Transverse colon (tissue), 4 donors: Measurements from ENCODE around the gene CMKLR1. TPM values are rescaled to one million over a fixed set of nuclear protein-coding genes. Genes with fewer than 3 reads are reported as not detected.

Experiments used
- DNase-seq: peaks from one replicate; pipeline ENCODE4 v3.0.0-alpha.2; 2019
- H3K27ac ChIP-seq, 4 donors: fragments of 200-600 bp; sonication (generic); 2 replicates each; pipeline ENCODE4 v1.5.1; 2016 to 2018; ENCODE audit warnings: inconsistent platforms in 4 of 4
- H3K27me3 ChIP-seq: fragments of 200-600 bp; sonication (generic); 2 replicates; pipeline ENCODE4 v1.5.1; 2017; ENCODE audit warnings: inconsistent platforms
- H3K36me3 ChIP-seq, 4 donors: fragments of 200-600 bp; sonication (generic); 2 replicates each; pipeline ENCODE4 v1.5.1; 2017 to 2019; ENCODE audit warnings: inconsistent platforms in 4 of 4
- H3K4me1 ChIP-seq, 4 donors: fragments of 200-600 bp; sonication (generic); 2 replicates each; pipeline ENCODE4 v1.5.1; 2017 to 2020; ENCODE audit warnings: inconsistent platforms in 4 of 4
- H3K4me3 ChIP-seq, 4 donors: fragments of 200-600 bp; sonication (generic); 1 replicate in 1 of 4; 2 replicates in 3 of 4; pipeline versions ENCODE4 v1.5.1 to v1.6.1; 2017 to 2019; ENCODE audit warnings: inconsistent platforms in 4 of 4
- H3K9me3 ChIP-seq, 2 donors: fragments of 200-600 bp; sonication (generic); 2 replicates each; pipeline ENCODE4 v1.5.1; 2017 to 2019; ENCODE audit warnings: inconsistent platforms in 2 of 2
- CTCF ChIP-seq, 5 experiments: fragments of 200-600 bp in 3 of 5; fragments of 450-650 bp in 2 of 5; sonication (generic) in 3 of 5; IDR thresholded peaks; 1 replicate in 2 of 5; 2 replicates in 3 of 5; pipeline ENCODE4 v1.5.1; 2016 to 2017; ENCODE audit warnings: antibody characterized with exemption in 5 of 5, inconsistent platforms in 3 of 5, mild to moderate bottlenecking in 2 of 5, moderate library complexity in 1 of 5
- EP300 ChIP-seq: sonication (generic); formaldehyde crosslinking; IDR thresholded peaks from one replicate; pipeline ENCODE4 v1.6.1; 2017; ENCODE audit warnings: antibody characterized with exemption, low read depth
- POLR2A ChIP-seq: fragments of 450-650 bp; IDR thresholded peaks from one replicate; pipeline ENCODE4 v1.6.1; 2016; ENCODE audit warnings: antibody characterized with exemption, mild to moderate bottlenecking, moderate library complexity
- POLR2AphosphoS5 ChIP-seq, 3 donors: sonication (generic); formaldehyde crosslinking; IDR thresholded peaks; one replicate each; pipeline ENCODE4 v1.6.1; 2016; ENCODE audit warnings: antibody characterized with exemption in 3 of 3
- WGBS, 2 donors: methylation state at CpG; one replicate each; pipeline ENCODE4 v1.1.5; 2018; ENCODE audit warnings: low coverage in 1 of 2; 5-methylcytosine and 5-hydroxymethylcytosine counted together
- in situ Hi-C, 4 donors: fragments of 200-750 bp; cut with MboI; loops; one replicate each; pipeline versions ENCODE4 v1.15.0 to v1.15.1; 2017; ENCODE audit warnings: low sequenced_read_pairs in 3 of 4, low pct_ligation_motif_present in 1 of 4, low pct_unique_long_range_greater_than_20kb in 1 of 4
- intact Hi-C: fragments of 100-400 bp; cut with DNase I; formaldehyde crosslinking; loops from one replicate; pipeline ENCODE4 v1.15.1; 2023; ENCODE audit warnings: low total_unique reads
- total RNA-seq, 4 donors: library from RNA; depleted of rRNA; stranded (reverse); fragments of >200 nt; gene quantifications; one replicate each; pipeline ENCODE4 v1.1.0, GENCODE V29; 2016

The CMKLR1 gene
- total RNA-seq, 4 donors from 2014 or later: 4.2 to 13.5 (median 4.5) TPM

DNA sequence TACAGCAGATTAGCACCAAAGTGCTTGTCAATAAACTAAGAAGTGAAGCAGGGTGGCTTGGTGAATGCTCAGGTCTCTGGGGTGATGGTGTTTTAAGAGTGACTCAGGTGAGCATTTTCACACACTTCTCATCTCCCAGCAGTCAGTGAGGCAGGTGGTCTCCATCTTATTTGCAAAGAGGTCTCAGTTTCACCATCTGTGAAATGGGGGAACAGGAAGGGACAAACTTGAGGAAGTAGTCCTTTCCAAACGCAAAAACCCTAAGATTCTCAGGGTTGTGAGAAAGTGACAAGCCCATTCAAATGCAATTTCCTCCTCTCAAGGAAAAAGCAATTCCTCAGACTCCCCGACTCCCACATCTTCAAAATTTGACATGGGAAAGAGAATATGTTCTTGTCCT lies 54.1 kb downstream of the CMKLR1 start:
- Histone ChIP-seq H3K36me3 (no peaks in the 10 kb centered on the region), H3K4me3 (no peak overlapping the region), H3K27me3 (no peaks in the 10 kb centered on the region), H3K27ac (no peak overlapping the region), H3K4me1 (no peaks in the 10 kb centered on the region), H3K9me3 (no peaks in the 10 kb centered on the region)
- in situ Hi-C loops: no loop called here
- DNase-seq: no peak
- WGBS, 2 donors: 29 to 39% methylated on average over 1 to 2 of the region's 2 CpGs
- TF ChIP-seq EP300 (no peak), CTCF (IDR thresholded peaks at IDR 0.05) (no peak), POLR2A (no peak), POLR2AphosphoS5 (IDR thresholded peaks at IDR 0.05) (no peak)
- intact Hi-C loops: no loop called here

- no peaks in the 10 kb centered on the region for H3K27me3 ChIP-seq
- no peaks in the 10 kb centered on the region for H3K36me3 ChIP-seq
- DNase-seq: no peak
- H3K4me1 ChIP-seq: no peaks in the 10 kb centered on the region
- no peak overlapping the region for H3K4me3 ChIP-seq
- H3K27ac ChIP-seq: no peak overlapping the region
- in situ Hi-C loops: no loop called here
- no peaks in the 10 kb centered on the region for H3K9me3 ChIP-seq
- 56 to 58% methylated on average over 3 to 7 of the region's 7 CpGs for WGBS, 2 donors
- no peak for TF ChIP-seq POLR2A
- TF ChIP-seq POLR2AphosphoS5 (IDR thresholded peaks at IDR 0.05): no peak
- TF ChIP-seq CTCF (IDR thresholded peaks at IDR 0.05): no peak
- TF ChIP-seq EP300: no peak
- intact Hi-C loops: no loop called here
These were observed 54.9 kb downstream of the CMKLR1 start for GRCh38 chr12:108284163-108284562.

DNA sequence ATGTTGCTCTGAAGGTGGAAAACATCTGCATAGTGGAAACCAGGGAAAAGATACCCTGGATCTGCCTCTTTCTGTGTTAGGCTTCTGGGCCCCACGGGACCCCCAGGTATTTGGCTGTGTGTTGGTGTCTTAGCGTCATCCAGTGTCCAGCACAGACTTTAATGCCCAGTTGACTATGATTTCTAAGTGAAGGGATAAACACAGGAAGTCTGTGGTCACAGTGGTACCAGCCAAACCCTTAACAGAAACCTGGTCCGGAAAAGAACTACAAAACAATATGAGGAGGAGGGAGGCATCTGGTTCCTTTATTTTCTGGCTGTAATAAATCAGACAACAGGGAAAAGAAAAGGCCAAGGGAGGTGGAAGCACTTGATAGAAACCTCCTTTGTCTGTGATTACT lies 56.4 kb downstream of the CMKLR1 start:
- no peaks in the 10 kb centered on the region for H3K36me3 ChIP-seq
- H3K27me3 ChIP-seq: no peaks in the 10 kb centered on the region
- no peaks in the 10 kb centered on the region for H3K9me3 ChIP-seq
- WGBS, 2 donors: 44 to 53% methylated on average over 3 of the region's 3 CpGs
- DNase-seq: no peak
- H3K4me3 ChIP-seq: no peak overlapping the region
- H3K27ac ChIP-seq: no peak overlapping the region
- in situ Hi-C loops: no loop called here
- no peak for TF ChIP-seq POLR2A
- no peak for TF ChIP-seq POLR2AphosphoS5 (IDR thresholded peaks at IDR 0.05)
- no peak for TF ChIP-seq EP300
- TF ChIP-seq CTCF (IDR thresholded peaks at IDR 0.05): no peak
- H3K4me1 ChIP-seq: no peaks in the 10 kb centered on the region
- intact Hi-C loops: no loop called here

- no peak for DNase-seq
- no peaks in the 10 kb centered on the region for H3K27me3 ChIP-seq
- TF ChIP-seq EP300 (no peak), POLR2AphosphoS5 (IDR thresholded peaks at IDR 0.05) (no peak), CTCF (IDR thresholded peaks at IDR 0.05) (no peak), POLR2A (no peak)
- H3K36me3 ChIP-seq: no peaks in the 10 kb centered on the region
- intact Hi-C loops (no loop called here), in situ Hi-C loops (no loop called here)
- 10% methylated on average over 2 of the region's 2 CpGs; no CpG with 5 or more reads in 1 of the 2 donors for WGBS, 2 donors
- no peaks in the 10 kb centered on the region for H3K9me3 ChIP-seq
- no peaks in the 10 kb centered on the region for H3K4me1 ChIP-seq
- no peak overlapping the region for H3K4me3 ChIP-seq
- no peak overlapping the region for H3K27ac ChIP-seq
These were observed 57.0 kb downstream of the CMKLR1 start for GRCh38 chr12:108282160-108282559.
